Endothelial cell of umbilical vein (primary cell): ENCODE measurements around the gene HYAL1.

Experiments used
- EZH2 ChIP-seq: IDR thresholded peaks from 2 replicates; pipeline ENCODE4 v1.6.1; 2012; ENCODE audit warnings: borderline replicate concordance, low read depth, mild to moderate bottlenecking, moderate library complexity, low read length, inconsistent platforms; ENCODE audit not compliant: severe bottlenecking
- GATA2 ChIP-seq: IDR thresholded peaks from 2 replicates; pipeline ENCODE4 v1.7.0; 2011; ENCODE audit warnings: low read depth, mild to moderate bottlenecking, moderate library complexity, mixed read lengths, low read length; ENCODE audit not compliant: insufficient read length, insufficient read depth
- JUN ChIP-seq: IDR thresholded peaks from 2 replicates; pipeline ENCODE4 v1.6.1; 2011; ENCODE audit warnings: borderline replicate concordance, low read depth; ENCODE audit not compliant: insufficient read length, insufficient read depth
- MAX ChIP-seq: IDR thresholded peaks from 2 replicates; pipeline ENCODE4 v1.6.1; 2011; ENCODE audit not compliant: insufficient read depth, insufficient read length
- MYC ChIP-seq: IDR thresholded peaks from one replicate; pipeline ENCODE4 v1.6.1; 2011; ENCODE audit warnings: mild to moderate bottlenecking, low read depth, low read length
- POLR2A ChIP-seq: IDR thresholded peaks from 2 replicates; pipeline ENCODE4 v1.6.1; 2012; ENCODE audit warnings: low read depth, mild to moderate bottlenecking, control low read depth, low read length
- POLR2AphosphoS5 ChIP-seq: IDR thresholded peaks from 2 replicates; pipeline ENCODE4 v1.6.1; 2012; ENCODE audit warnings: low read depth, mild to moderate bottlenecking, control low read depth, low read length, moderate library complexity; ENCODE audit not compliant: insufficient read depth
- TF ChIP-seq, protein P1 (sequence below), 2 donors: IDR thresholded peaks; 1 replicate in 1 of 2; 2 replicates in 1 of 2; pipeline ENCODE4 v1.5.1; 2011; ENCODE audit warnings: low read length in 2 of 2, mild to moderate bottlenecking in 2 of 2, moderate library complexity in 2 of 2, control low read depth in 1 of 2, inconsistent platforms in 1 of 2, low read depth in 1 of 2; ENCODE audit not compliant: insufficient read depth in 1 of 2; ENCODE audit errors: extremely low read depth in 1 of 2

DNA sequence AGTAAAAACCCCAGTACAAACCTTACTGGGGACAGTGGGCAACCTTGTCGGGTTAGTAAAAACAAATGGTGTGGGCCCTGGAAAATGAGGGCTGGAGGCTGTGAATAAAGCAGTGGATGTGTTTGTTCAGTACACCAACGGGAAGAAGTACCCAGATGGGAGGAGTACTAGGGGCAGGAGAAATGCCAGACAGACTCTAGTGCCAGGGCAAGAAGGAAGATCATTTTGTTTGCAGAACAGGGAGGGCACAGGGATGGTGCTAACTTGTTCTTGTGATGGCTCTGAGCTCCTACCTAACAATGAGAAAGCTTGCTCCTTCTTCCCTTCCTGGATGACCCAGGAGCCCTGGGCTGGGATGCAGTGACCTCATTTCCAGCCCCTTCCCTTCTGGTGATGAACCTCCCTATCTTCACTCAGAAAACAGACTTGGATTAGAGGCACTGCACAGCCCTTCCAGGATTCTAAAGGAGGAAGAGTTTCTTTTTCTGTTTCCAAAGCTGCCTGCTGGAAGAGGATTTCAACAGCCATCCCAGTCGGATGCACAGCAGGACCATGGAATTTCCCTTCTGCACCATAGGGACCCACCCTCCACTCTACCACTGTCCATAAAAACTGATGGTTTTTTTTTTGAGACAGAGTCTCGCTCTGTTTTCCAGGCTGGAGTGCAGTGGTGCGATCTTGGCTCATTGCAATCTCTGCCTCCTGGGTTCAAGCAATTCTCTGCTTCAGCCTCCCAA lies 31.1 kb upstream of the HYAL1 start:
- TF ChIP-seq, protein P1, sequence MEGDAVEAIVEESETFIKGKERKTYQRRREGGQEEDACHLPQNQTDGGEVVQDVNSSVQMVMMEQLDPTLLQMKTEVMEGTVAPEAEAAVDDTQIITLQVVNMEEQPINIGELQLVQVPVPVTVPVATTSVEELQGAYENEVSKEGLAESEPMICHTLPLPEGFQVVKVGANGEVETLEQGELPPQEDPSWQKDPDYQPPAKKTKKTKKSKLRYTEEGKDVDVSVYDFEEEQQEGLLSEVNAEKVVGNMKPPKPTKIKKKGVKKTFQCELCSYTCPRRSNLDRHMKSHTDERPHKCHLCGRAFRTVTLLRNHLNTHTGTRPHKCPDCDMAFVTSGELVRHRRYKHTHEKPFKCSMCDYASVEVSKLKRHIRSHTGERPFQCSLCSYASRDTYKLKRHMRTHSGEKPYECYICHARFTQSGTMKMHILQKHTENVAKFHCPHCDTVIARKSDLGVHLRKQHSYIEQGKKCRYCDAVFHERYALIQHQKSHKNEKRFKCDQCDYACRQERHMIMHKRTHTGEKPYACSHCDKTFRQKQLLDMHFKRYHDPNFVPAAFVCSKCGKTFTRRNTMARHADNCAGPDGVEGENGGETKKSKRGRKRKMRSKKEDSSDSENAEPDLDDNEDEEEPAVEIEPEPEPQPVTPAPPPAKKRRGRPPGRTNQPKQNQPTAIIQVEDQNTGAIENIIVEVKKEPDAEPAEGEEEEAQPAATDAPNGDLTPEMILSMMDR (IDR thresholded peaks at IDR 0.05; ENCODE audit: extremely low read depth in 1 of 2, insufficient read depth in 1 of 2, low read depth in 1 of 2, low read length in 2 of 2), result no peak
- no peak for TF ChIP-seq MAX
- no peak for TF ChIP-seq POLR2A
- no peak for TF ChIP-seq MYC
- TF ChIP-seq EZH2, result no peak
- no peak for TF ChIP-seq JUN
- TF ChIP-seq POLR2AphosphoS5, result no peak
- TF ChIP-seq GATA2, result no peak
